ENCODE data around the gene SDHC. TPM values are rescaled to one million over a fixed set of nuclear protein-coding genes. Genes with fewer than 3 reads are reported as not detected.

The SDHC gene
- total and polyA plus RNA-seq, 4 donors: 44.3 to 247 (median 96.7) TPM

- peaks cover 9 to 25% (median 15%) of the 10 kb centered on the region in 4 donors for H3K36me3 ChIP-seq (ENCODE audit: control insufficient read depth in 4 of 4, insufficient read depth in 3 of 4, low read depth in 1 of 4, low read length in 3 of 4)
- H3K9me3 ChIP-seq (ENCODE audit: control insufficient read depth in 4 of 4, low read length in 3 of 4): no peaks in the 10 kb centered on the region
- no peak overlapping the region for H3K4me3 ChIP-seq (ENCODE audit: low read depth in 1 of 3, low read length in 3 of 3)
- H3K9ac ChIP-seq (ENCODE audit: low read depth in 1 of 2, low read length in 2 of 2): no peak overlapping the region
- DNase-seq (ENCODE audit: low spot score): no peak
- H3K4me1 ChIP-seq (ENCODE audit: control insufficient read depth in 4 of 4, insufficient read depth in 4 of 4, low read length in 3 of 4): peaks cover 4 to 10% (median 9%) of the 10 kb centered on the region in 4 donors
- no peak overlapping the region for H3K27ac ChIP-seq (ENCODE audit: low read depth in 1 of 2, low read length in 2 of 2)
- 87% methylated on average over 4 of the region's 4 CpGs for WGBS
- no peak for TF ChIP-seq TAF1 (conservative IDR thresholded peaks at IDR 0.05)
- TF ChIP-seq HNF4A (conservative IDR thresholded peaks at IDR 0.05): no peak
- no peak for TF ChIP-seq RAD21 (IDR thresholded peaks at IDR 0.05)
- TF ChIP-seq FOXA1 (IDR thresholded peaks at IDR 0.05): no peak
- no peak for TF ChIP-seq CTCF (IDR thresholded peaks at IDR 0.05; ENCODE audit: low read depth, low read length, missing input control)
- no peak for TF ChIP-seq HNF4G (IDR thresholded peaks at IDR 0.05)
- no peak for TF ChIP-seq SP1 (IDR thresholded peaks at IDR 0.05)
- no peak for TF ChIP-seq GABPA (IDR thresholded peaks at IDR 0.05 in 1 of 2, conservative IDR thresholded peaks at IDR 0.05 in 1 of 2)
- no peak for TF ChIP-seq ATF3 (IDR thresholded peaks at IDR 0.05)
- TF ChIP-seq RXRA (IDR thresholded peaks at IDR 0.05): no peak
- no peak for TF ChIP-seq NR2F2 (IDR thresholded peaks at IDR 0.05)
- no peak for TF ChIP-seq JUND (IDR thresholded peaks at IDR 0.05)
- H3K27me3 ChIP-seq (ENCODE audit: control insufficient read depth in 4 of 4, insufficient read depth in 4 of 4, low read length in 3 of 4): no peaks in the 10 kb centered on the region
Measured at GRCh38 chr1:161324020-161324419, 9.8 kb downstream of the SDHC start.

- no peaks in the 10 kb centered on the region for H3K27me3 ChIP-seq (ENCODE audit: control insufficient read depth in 4 of 4, insufficient read depth in 4 of 4, low read length in 3 of 4)
- peaks cover 14 to 66% (median 50%) of the 10 kb centered on the region in 4 donors for H3K36me3 ChIP-seq (ENCODE audit: control insufficient read depth in 4 of 4, insufficient read depth in 3 of 4, low read depth in 1 of 4, low read length in 3 of 4)
- WGBS: 96% methylated on average over 4 of the region's 4 CpGs
- no peak for DNase-seq (ENCODE audit: low spot score)
- no peak overlapping the region for H3K4me3 ChIP-seq (ENCODE audit: low read depth in 1 of 3, low read length in 3 of 3)
- no peak overlapping the region for H3K9ac ChIP-seq (ENCODE audit: low read depth in 1 of 2, low read length in 2 of 2)
- H3K27ac ChIP-seq (ENCODE audit: low read depth in 1 of 2, low read length in 2 of 2): no peak overlapping the region
- no peaks in the 10 kb centered on the region for H3K9me3 ChIP-seq (ENCODE audit: control insufficient read depth in 4 of 4, low read length in 3 of 4)
- peaks cover 0 to 3% (median 0%) of the 10 kb centered on the region in 4 donors for H3K4me1 ChIP-seq (ENCODE audit: control insufficient read depth in 4 of 4, insufficient read depth in 4 of 4, low read length in 3 of 4)
- TF ChIP-seq RAD21 (IDR thresholded peaks at IDR 0.05): no peak
- no peak for TF ChIP-seq GABPA (IDR thresholded peaks at IDR 0.05 in 1 of 2, conservative IDR thresholded peaks at IDR 0.05 in 1 of 2)
- no peak for TF ChIP-seq HNF4G (IDR thresholded peaks at IDR 0.05)
- no peak for TF ChIP-seq FOXA1 (IDR thresholded peaks at IDR 0.05)
- no peak for TF ChIP-seq TAF1 (conservative IDR thresholded peaks at IDR 0.05)
- TF ChIP-seq MAX (IDR thresholded peaks at IDR 0.05): no peak
- no peak for TF ChIP-seq RXRA (IDR thresholded peaks at IDR 0.05)
- TF ChIP-seq EGR1 (IDR thresholded peaks at IDR 0.05; ENCODE audit: low read depth in 2 of 2): no peak
- TF ChIP-seq ZBTB33 (IDR thresholded peaks at IDR 0.05): no peak
- TF ChIP-seq HNF4A (conservative IDR thresholded peaks at IDR 0.05): no peak
- no peak for TF ChIP-seq CTCF (IDR thresholded peaks at IDR 0.05; ENCODE audit: low read depth, low read length, missing input control)
- no peak for TF ChIP-seq YY1 (IDR thresholded peaks at IDR 0.05)
- TF ChIP-seq REST (IDR thresholded peaks at IDR 0.05): no peak
Measured at GRCh38 chr1:161330346-161330745, 16.2 kb downstream of the SDHC start.

Data from liver (tissue), 9 donors.